Heart right ventricle (tissue), 16 donors: ENCODE results near the gene B9D2. TPM values are rescaled to one million over a fixed set of nuclear protein-coding genes. Genes with fewer than 3 reads are reported as not detected.
"Not testable (repeated sequence)": the region's sequence is repeated elsewhere in the genome, so short reads cannot be mapped to it uniquely, and the experiment has no call there.

Experiments used
- ATAC-seq, 8 donors: fragments of 200-7000 bp; cut with Tn5 transposase; one replicate each; pipeline ENCODE4 v1.9.1; 2020; ENCODE audit warnings: mild to moderate bottlenecking in 8 of 8, moderate library complexity in 8 of 8, moderate number of reproducible peaks in 1 of 8
- DNase-seq, 2 donors: peaks; one replicate each; pipeline ENCODE4 v3.0.0-alpha.2; 2020
- H3K27ac ChIP-seq, 10 donors: fragments of 200-600 bp; sonication (generic) in 2 of 10; one replicate each; pipeline versions ENCODE4 v1.5.0 to v1.8.0; 2020 to 2022; ENCODE audit warnings: mild to moderate bottlenecking in 3 of 10
- H3K27me3 ChIP-seq, 7 donors: fragments of 200-600 bp; one replicate each; pipeline ENCODE4 v1.8.0; 2021 to 2022; ENCODE audit warnings: mild to moderate bottlenecking in 2 of 7
- H3K36me3 ChIP-seq, 9 donors: fragments of 200-600 bp; sonication (generic) in 1 of 9; one replicate each; pipeline versions ENCODE4 v1.5.0 to v1.8.0; 2020 to 2022; ENCODE audit warnings: mild to moderate bottlenecking in 2 of 9
- H3K4me1 ChIP-seq, 9 donors: fragments of 200-600 bp; sonication (generic) in 1 of 9; one replicate each; pipeline versions ENCODE4 v1.5.0 to v1.8.0; 2020 to 2022; ENCODE audit warnings: mild to moderate bottlenecking in 4 of 9
- H3K4me3 ChIP-seq, 10 donors: fragments of 200-600 bp; sonication (generic) in 2 of 10; one replicate each; pipeline versions ENCODE4 v1.5.0 to v1.8.0; 2020 to 2022; ENCODE audit warnings: mild to moderate bottlenecking in 7 of 10, moderate library complexity in 2 of 10
- H3K9me3 ChIP-seq, 11 donors: fragments of 200-600 bp in 10 of 11; sonication (generic) in 2 of 11; one replicate each; pipeline versions ENCODE4 v1.5.0 to v1.8.0; 2013 to 2022; ENCODE audit warnings: mild to moderate bottlenecking in 2 of 11, control low read depth in 1 of 11, moderate library complexity in 1 of 11
- WGBS, 2 donors: extraction: QIAGEN DNeasy Blood & Tissue Kit; methylation state at CpG; one replicate each; pipeline ENCODE4 v1.1.7; 2013; ENCODE audit warnings: inconsistent platforms in 1 of 2; 5-methylcytosine and 5-hydroxymethylcytosine counted together
- intact Hi-C, 10 donors: fragments of 100-400 bp; cut with DNase I; formaldehyde crosslinking; loops; one replicate each; pipeline versions ENCODE4 v1.11.1 to v1.14.2; 2022
- polyA plus RNA-seq, 2 donors: library from polyadenylated mRNA; stranded (reverse); fragments of 200-250 nt; gene quantifications; one replicate each; pipeline ENCODE4 v1.2.3, GENCODE V29; 2013
- total RNA-seq, 10 donors: library from RNA; stranded (reverse); fragmentation: NEBNext Ultra II Directional in 3 of 10; extraction: Animal tissue kit (Norgen Biotek cat#: 25700) in 3 of 10; gene quantifications; one replicate each; pipeline versions ENCODE4 v1.2.1 to v1.2.4, GENCODE V29; 2021 to 2023
- TF ChIP-seq, protein P1 (sequence below), 9 donors: fragments of 200-600 bp; sonication (generic) in 2 of 9; IDR thresholded peaks; one replicate each; pipeline versions ENCODE4 v1.5.0 to v1.8.0; 2021 to 2022; ENCODE audit warnings: antibody characterized with exemption in 9 of 9, mild to moderate bottlenecking in 5 of 9, moderate library complexity in 1 of 9
- donor health status: Arrhythmogenic right ventricular cardiomyopathy.
- donor health status: ischemic (EF 13 %, LVEDD 7.1; RV severe dilation, severe dysfunction).
- donor health status: healthy with polysubstance abuse.
- donor health status: DM: no; HTN: yes; CAD: no.
- donor health status: DM: no; HTN: no; CAD: no.
- donor health status: ischemic (EF 25% LVEDD 6.9; RV normal size, moderate dysfunction).
- donor health status: ischemic (EF 25% LVEDD 5.7; RV mildly dilated, moderate dysfunction).
- donor health status: healthy.
- donor health status: DM: yes; HTN: yes; CAD: no.
- donor health status: Ischemic cardiomyopathy.
- donor health status: ischemic (EF 35%, LVEDD 5.7; RV mildly dilated, moderate dysfunction).
- donor health status: nonischemic (EF 11% LVEDD 7.7; RV severe dilation, severe dysfunction).
- donor health status: DM: yes; HTN: yes; CAD: no.
- donor health status: PGD.
- donor health status: ischemic (EF 29% LVEDD 5.4; RV normal size, mild dysfunction).
- donor health status: nonischemic (EF 23%, LVEDD 6.1; RV moderate dilation, normal function).

The B9D2 gene
- total and polyA plus RNA-seq, 12 donors = 1.00 to 12.6 (median 2.5) TPM

DNA sequence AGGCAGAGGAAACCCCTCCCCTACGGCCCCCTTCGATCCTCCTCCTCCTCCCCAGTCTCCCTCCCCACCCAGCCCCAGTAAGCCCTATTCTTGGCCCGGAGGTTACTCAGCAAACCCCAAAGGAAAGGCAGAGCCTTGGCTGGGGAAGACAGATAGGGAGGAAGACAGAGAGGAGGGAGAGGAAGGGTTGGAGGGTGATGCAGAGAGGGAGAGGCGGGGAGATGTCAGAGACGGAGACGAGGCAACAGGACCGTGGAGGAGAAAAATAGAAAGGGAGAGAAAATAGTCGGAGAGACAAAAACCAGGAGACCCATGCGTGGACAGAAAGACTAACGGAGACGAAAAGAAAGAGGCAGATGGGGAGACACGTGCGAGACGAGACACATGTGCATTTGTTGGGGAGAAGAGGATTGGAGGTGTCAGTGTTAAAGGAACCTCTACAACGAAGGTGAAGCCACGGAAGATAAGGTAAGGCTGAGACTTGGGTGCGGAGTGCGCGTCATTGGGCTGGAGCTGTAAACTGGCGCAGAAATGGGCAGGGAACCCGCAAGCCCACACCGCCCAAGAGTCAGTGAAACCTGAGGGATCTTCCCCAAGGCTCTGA lies 13.1 kb downstream of the B9D2 start:
- H3K36me3 ChIP-seq = peaks cover 0 to 32% (median 6%) of the 10 kb centered on the region in 9 donors
- 11 to 16% methylated on average over 22 of the region's 22 CpGs for WGBS, 2 donors
- DNase-seq = peak in 1 of 2 donors; percentile 26
- no peaks in the 10 kb centered on the region for H3K9me3 ChIP-seq
- H3K4me3 ChIP-seq = peak overlapping the region; percentile 63 to 98 (median 79)
- H3K27ac ChIP-seq = peak overlapping the region in 9 of 10 donors; percentile 81 to 98 (median 95)
- peaks cover 0 to 5% (median 0%) of the 10 kb centered on the region in 7 donors for H3K27me3 ChIP-seq
- intact Hi-C loops = loop anchor here in 8 of 10 donors (5.0 to 10.0 kb wide), 5 partner anchors 39 to 144 kb away; partner anchors contain the start of genes CCDC97 (in 6 of the 8), DMAC2 (in 1 of the 8), ERICH4 (in 1 of the 8) and HNRNPUL1 (in 1 of the 8)
- ATAC-seq = peak in 1 of 8 donors; percentile 19
- peaks cover 0 to 62% (median 43%) of the 10 kb centered on the region in 9 donors for H3K4me1 ChIP-seq
- TF ChIP-seq, protein P1, sequence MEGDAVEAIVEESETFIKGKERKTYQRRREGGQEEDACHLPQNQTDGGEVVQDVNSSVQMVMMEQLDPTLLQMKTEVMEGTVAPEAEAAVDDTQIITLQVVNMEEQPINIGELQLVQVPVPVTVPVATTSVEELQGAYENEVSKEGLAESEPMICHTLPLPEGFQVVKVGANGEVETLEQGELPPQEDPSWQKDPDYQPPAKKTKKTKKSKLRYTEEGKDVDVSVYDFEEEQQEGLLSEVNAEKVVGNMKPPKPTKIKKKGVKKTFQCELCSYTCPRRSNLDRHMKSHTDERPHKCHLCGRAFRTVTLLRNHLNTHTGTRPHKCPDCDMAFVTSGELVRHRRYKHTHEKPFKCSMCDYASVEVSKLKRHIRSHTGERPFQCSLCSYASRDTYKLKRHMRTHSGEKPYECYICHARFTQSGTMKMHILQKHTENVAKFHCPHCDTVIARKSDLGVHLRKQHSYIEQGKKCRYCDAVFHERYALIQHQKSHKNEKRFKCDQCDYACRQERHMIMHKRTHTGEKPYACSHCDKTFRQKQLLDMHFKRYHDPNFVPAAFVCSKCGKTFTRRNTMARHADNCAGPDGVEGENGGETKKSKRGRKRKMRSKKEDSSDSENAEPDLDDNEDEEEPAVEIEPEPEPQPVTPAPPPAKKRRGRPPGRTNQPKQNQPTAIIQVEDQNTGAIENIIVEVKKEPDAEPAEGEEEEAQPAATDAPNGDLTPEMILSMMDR (IDR thresholded peaks at IDR 0.05) = no peak

DNA sequence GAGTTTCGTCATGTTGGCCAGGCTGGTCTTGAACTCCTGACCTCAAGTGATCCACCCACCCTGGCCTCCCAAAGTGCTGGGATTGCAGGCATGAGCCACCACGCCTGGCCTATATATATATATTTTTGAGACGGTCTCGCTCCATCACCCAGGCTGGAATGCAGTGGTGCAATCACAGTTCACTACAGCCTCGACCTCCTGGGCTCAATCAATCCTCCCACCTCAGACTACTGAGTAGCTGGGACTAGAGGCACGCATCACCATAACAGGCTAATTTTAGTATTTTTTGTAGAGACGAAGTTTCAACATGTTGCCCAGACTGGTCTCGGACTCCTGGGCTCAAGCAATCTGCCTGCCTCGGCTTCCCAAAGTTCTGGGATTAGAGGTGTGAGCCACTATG lies 17.0 kb downstream of the B9D2 start:
- 92 to 97% methylated on average over 9 of the region's 9 CpGs for WGBS, 2 donors
- Histone ChIP-seq H3K36me3 (peaks cover 0 to 69% (median 8%) of the 10 kb centered on the region in 9 donors), H3K4me1 (peaks cover 0 to 46% (median 22%) of the 10 kb centered on the region in 9 donors)
- H3K9me3 ChIP-seq, ATAC-seq, H3K27me3 ChIP-seq, intact Hi-C loops, DNase-seq, H3K4me3 ChIP-seq, H3K27ac ChIP-seq: not testable (repeated sequence)

DNA sequence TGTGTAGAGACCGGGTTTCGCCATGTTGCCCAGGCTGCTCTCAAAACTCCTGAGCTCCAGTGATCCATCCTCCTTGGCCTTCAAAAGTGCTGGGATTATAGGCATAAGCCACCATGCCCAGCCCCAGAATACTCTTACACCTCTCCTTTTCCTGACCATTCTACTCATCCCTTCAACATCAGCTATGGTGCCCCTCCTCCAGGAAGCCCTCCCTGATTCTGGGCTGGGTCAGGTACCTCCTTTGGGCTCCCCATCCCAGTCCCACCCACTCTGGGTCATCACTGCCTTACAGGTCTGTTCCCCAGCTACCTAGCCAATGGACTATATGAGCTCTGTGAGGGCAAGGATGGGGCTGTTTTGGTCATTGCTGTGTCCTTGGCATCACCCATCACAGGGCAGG lies 19.8 kb downstream of the B9D2 start:
- H3K36me3 ChIP-seq = peaks cover 0 to 97% (median 20%) of the 10 kb centered on the region in 9 donors
- intact Hi-C loops = no loop called here

DNA sequence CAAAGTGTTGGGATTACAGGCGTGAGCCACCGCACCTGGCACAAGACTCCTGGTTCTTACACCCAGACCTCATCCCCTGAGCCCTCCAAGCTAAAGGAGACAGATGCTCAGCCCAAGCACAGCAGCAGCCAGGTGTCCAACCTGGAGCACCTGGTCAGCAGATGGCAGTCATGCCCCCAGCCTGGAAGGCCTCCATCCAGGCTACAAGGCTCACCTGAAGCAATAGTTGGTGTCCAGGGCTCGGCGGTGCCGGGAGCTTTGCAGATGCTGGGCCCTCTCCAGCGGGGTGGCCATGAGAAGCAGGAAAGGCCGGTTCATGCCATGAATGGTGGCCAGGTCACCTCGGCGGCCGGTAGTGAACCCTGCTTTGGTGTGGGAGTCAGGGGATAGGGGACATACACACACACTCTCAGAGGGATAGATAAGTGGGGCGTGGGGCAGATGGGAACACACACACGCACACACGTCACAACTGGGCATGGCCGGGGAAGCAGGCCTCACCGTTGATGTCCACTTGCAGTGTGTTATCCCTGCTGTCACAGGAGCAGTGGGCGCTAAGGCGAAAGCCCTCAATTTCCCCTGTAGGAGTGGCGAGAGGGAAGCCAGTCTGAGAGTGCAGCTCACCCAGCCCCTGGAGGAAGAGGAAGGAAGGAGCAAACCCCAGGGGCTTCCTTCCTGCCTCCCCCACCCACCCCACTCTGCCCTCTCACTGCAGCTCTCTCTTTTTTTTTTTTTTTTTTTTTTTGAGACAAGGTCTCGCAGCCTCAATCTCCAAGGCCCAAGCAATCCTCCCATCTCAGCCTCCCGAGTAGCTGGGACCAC lies 22.1 kb downstream of the B9D2 start:
- intact Hi-C loops = no loop called here
- peaks cover 0 to 98% (median 20%) of the 10 kb centered on the region in 9 donors for H3K36me3 ChIP-seq
- H3K27ac ChIP-seq = peak overlapping the region in 1 of 10 donors; percentile 53
- H3K27me3 ChIP-seq = no peaks in the 10 kb centered on the region
- TF ChIP-seq, protein P1 (IDR thresholded peaks at IDR 0.05) = no peak
- no peaks in the 10 kb centered on the region for H3K9me3 ChIP-seq
- ATAC-seq (peak in 7 of 8 donors; percentile 22 to 50 (median 44)), DNase-seq (no peak)
- 90 to 93% methylated on average over 20 of the region's 20 CpGs for WGBS, 2 donors
- peaks cover 0 to 29% (median 0%) of the 10 kb centered on the region in 9 donors for H3K4me1 ChIP-seq
- H3K4me3 ChIP-seq = peak overlapping the region in 1 of 10 donors; percentile 7

More for the DNA sequence above, 19.8 kb downstream of the B9D2 start:
- Histone ChIP-seq H3K27ac (no peak overlapping the region), H3K27me3 (no peaks in the 10 kb centered on the region), H3K9me3 (no peaks in the 10 kb centered on the region), H3K4me1 (peaks cover 0 to 32% (median 2%) of the 10 kb centered on the region in 9 donors), H3K4me3 (no peak overlapping the region)
- no peak for DNase-seq
- TF ChIP-seq, protein P1 (IDR thresholded peaks at IDR 0.05) = no peak
- no peak for ATAC-seq
- WGBS, 2 donors = 97 to 100% methylated on average over 2 of the region's 2 CpGs
